Activated CD4-positive, alpha-beta T cell treated with anti-CD3 and anti-CD28 coated beads for 36 hours (primary cell): Measurements from ENCODE around the gene CYB5D1. TPM values are rescaled to one million over a fixed set of nuclear protein-coding genes. Genes with fewer than 3 reads are reported as not detected.
A peak's percentile ranks its signal among the peaks of the same experiment; 100 is the strongest.

Source experiments
- ATAC-seq: fragments of 200-7000 bp; cut with Tn5 transposase; one replicate; pipeline ENCODE4 v1.10.0; 2021; ENCODE audit warnings: mild to moderate bottlenecking, moderate library complexity
- CTCF ChIA-PET: fragments of 350-600 bp; sonication (Branson Sonifier 250); formaldehyde crosslinking; loops from one replicate; lab custom pipeline; 2021; ENCODE audit warnings: antibody characterized with exemption; lab: Charles Lee
- POLR2A ChIA-PET: fragments of 350-600 bp; sonication (Branson Sonifier 250); formaldehyde crosslinking; loops from one replicate; lab custom pipeline; 2021; ENCODE audit warnings: antibody characterized with exemption, inconsistent platforms; lab: Charles Lee
- DNase-seq: peaks from one replicate; pipeline ENCODE4 v3.0.0-alpha.2; 2020
- H3K27ac Mint-ChIP-seq: one replicate; pipeline ENCODE4 v1.8.0; 2021; ENCODE audit warnings: mixed read lengths
- H3K27me3 Mint-ChIP-seq: one replicate; pipeline ENCODE4 v1.8.0; 2021; ENCODE audit warnings: mixed read lengths
- H3K36me3 Mint-ChIP-seq: one replicate; pipeline ENCODE4 v1.8.0; 2021; ENCODE audit warnings: low read depth, mixed read lengths
- H3K4me1 Mint-ChIP-seq: one replicate; pipeline ENCODE4 v1.8.0; 2021; ENCODE audit warnings: mixed read lengths
- H3K4me3 Mint-ChIP-seq: one replicate; pipeline ENCODE4 v1.8.0; 2021; ENCODE audit warnings: mild to moderate bottlenecking, moderate library complexity, mixed read lengths
- H3K9me3 Mint-ChIP-seq: one replicate; pipeline ENCODE4 v1.8.0; 2021; ENCODE audit warnings: low read depth, mixed read lengths
- intact Hi-C, 2 experiments: fragments of 100-400 bp; cut with DNase I in 1 of 2; cut with micrococcal nuclease in 1 of 2; formaldehyde crosslinking; loops; one replicate each; pipeline versions ENCODE4 v1.14.2 to v1.15.1; 2022 to 2024; cut with DNase I, micrococcal nuclease
- total RNA-seq, 2 experiments: library from RNA; stranded (reverse); gene quantifications; one replicate each; pipeline ENCODE4 v1.2.3, GENCODE V29; 2021

Gene CYB5D1
- total RNA-seq, 2 experiments from 2014 or later: 12.5 to 12.6 TPM

- Mint-ChIP-seq H3K4me1 (peaks cover 55% of the 10 kb centered on the region), H3K27ac (peak overlapping the region; percentile 38), H3K9me3 (no peaks in the 10 kb centered on the region), H3K27me3 (no peaks in the 10 kb centered on the region), H3K4me3 (peak overlapping the region; percentile 61), H3K36me3 (peaks cover 53% of the 10 kb centered on the region)
- intact Hi-C loops: loop anchor here (1.0 to 5.0 kb wide), 5 partner anchors 8 to 109 kb away; no protein-coding TSS in a partner anchor
- DNase-seq (no peak), ATAC-seq (peak; percentile 8)
- ChIA-PET CTCF (interaction anchor here (0.5 to 3.3 kb wide), 13 partner anchors 9 to 107 kb away, joined by 3 to 18 read pairs (median 4); partner anchors contain the start of gene RNF227), POLR2A (no interaction called here)
Measured at GRCh38 chr17:7850701-7851437, 6.9 kb upstream of the CYB5D1 start.

GRCh38 chr17:7851438-7852261 lies 6.2 kb upstream of the CYB5D1 start:
- ChIA-PET CTCF (interaction anchor here (0.5 to 3.3 kb wide), 6 partner anchors 10 to 108 kb away, joined by 3 to 18 read pairs (median 7); partner anchors contain the start of gene RNF227), POLR2A (no interaction called here)
- ATAC-seq (peak; percentile 91), DNase-seq (peak; percentile 97)
- Mint-ChIP-seq H3K36me3 (peaks cover 52% of the 10 kb centered on the region), H3K9me3 (no peaks in the 10 kb centered on the region), H3K27me3 (no peaks in the 10 kb centered on the region), H3K4me1 (peaks cover 53% of the 10 kb centered on the region), H3K27ac (peak overlapping the region; percentile 67), H3K4me3 (peak overlapping the region; percentile 61)
- intact Hi-C loops: loop anchor here (1.0 to 5.0 kb wide), 5 partner anchors 8 to 109 kb away; no protein-coding TSS in a partner anchor

DNA sequence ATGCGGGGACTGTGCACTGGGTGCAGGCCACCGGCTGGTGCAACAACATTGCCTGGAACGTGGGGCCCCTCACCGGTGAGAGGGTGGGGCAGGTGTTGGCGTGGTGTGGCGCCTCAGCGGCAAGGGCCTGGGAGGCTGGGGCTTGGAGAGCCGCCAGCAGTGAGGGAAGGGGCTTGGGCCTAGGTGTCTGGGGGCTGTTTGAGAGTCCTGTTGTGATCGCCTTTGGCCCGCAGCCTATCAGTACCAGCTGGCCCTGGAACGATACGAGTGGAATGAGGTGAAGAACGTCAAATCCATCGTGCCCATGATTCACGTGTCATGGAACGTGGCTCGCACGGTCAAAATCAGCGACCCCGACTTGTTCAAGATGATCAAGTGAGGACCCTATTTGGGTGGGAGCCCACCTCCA lies 5.5 kb upstream of the CYB5D1 start:
- no peak for ATAC-seq
- ChIA-PET CTCF (interaction anchor here (2.2 to 3.3 kb wide), 2 partner anchors 10 to 17 kb away, joined by 8 to 18 read pairs; no protein-coding TSS in a partner anchor), POLR2A (no interaction called here)
- H3K27ac Mint-ChIP-seq: peak overlapping the region; percentile 37
- H3K27me3 Mint-ChIP-seq: no peaks in the 10 kb centered on the region
- peak overlapping the region; percentile 61 for H3K4me3 Mint-ChIP-seq
- H3K4me1 Mint-ChIP-seq: peaks cover 49% of the 10 kb centered on the region
- no peaks in the 10 kb centered on the region for H3K9me3 Mint-ChIP-seq
- DNase-seq: no peak
- H3K36me3 Mint-ChIP-seq: peaks cover 47% of the 10 kb centered on the region
- intact Hi-C loops: loop anchor here in 1 of 2 experiments (5.0 kb wide), 1 partner anchor 110 kb away; no protein-coding TSS in a partner anchor

GRCh38 chr17:7852919-7853690 lies 4.7 kb upstream of the CYB5D1 start:
- no peaks in the 10 kb centered on the region for H3K9me3 Mint-ChIP-seq
- ATAC-seq (no peak), DNase-seq (no peak)
- intact Hi-C loops: loop anchor here in 1 of 2 experiments (5.0 kb wide), 1 partner anchor 111 kb away; no protein-coding TSS in a partner anchor
- ChIA-PET CTCF (no interaction called here), POLR2A (no interaction called here)
- peak overlapping the region; percentile 37 for H3K27ac Mint-ChIP-seq
- no peaks in the 10 kb centered on the region for H3K27me3 Mint-ChIP-seq
- H3K4me3 Mint-ChIP-seq: no peak overlapping the region
- H3K36me3 Mint-ChIP-seq: peaks cover 42% of the 10 kb centered on the region
- H3K4me1 Mint-ChIP-seq: peaks cover 46% of the 10 kb centered on the region

- no peak overlapping the region for H3K4me3 Mint-ChIP-seq
- ATAC-seq (no peak), DNase-seq (no peak)
- peaks cover 44% of the 10 kb centered on the region for H3K4me1 Mint-ChIP-seq
- no peaks in the 10 kb centered on the region for H3K9me3 Mint-ChIP-seq
- intact Hi-C loops: loop anchor here in 1 of 2 experiments (5.0 kb wide), 1 partner anchor 111 kb away; no protein-coding TSS in a partner anchor
- ChIA-PET CTCF (no interaction called here), POLR2A (no interaction called here)
- H3K27ac Mint-ChIP-seq: no peak overlapping the region
- H3K36me3 Mint-ChIP-seq: peaks cover 41% of the 10 kb centered on the region
- no peaks in the 10 kb centered on the region for H3K27me3 Mint-ChIP-seq
Measured at GRCh38 chr17:7853691-7854038, 4.1 kb upstream of the CYB5D1 start.

- no peaks in the 10 kb centered on the region for H3K9me3 Mint-ChIP-seq
- no peak overlapping the region for H3K4me3 Mint-ChIP-seq
- no peak overlapping the region for H3K27ac Mint-ChIP-seq
- H3K4me1 Mint-ChIP-seq: peaks cover 44% of the 10 kb centered on the region
- no peaks in the 10 kb centered on the region for H3K27me3 Mint-ChIP-seq
- POLR2A ChIA-PET: no interaction called here
- no peak for ATAC-seq
- intact Hi-C loops: loop anchor here in 1 of 2 experiments (5.0 kb wide), 1 partner anchor 112 kb away; no protein-coding TSS in a partner anchor
- peaks cover 46% of the 10 kb centered on the region for H3K36me3 Mint-ChIP-seq
- no peak for DNase-seq
- CTCF ChIA-PET: no interaction called here
Measured at GRCh38 chr17:7854078-7854777, 3.6 kb upstream of the CYB5D1 start.

DNA sequence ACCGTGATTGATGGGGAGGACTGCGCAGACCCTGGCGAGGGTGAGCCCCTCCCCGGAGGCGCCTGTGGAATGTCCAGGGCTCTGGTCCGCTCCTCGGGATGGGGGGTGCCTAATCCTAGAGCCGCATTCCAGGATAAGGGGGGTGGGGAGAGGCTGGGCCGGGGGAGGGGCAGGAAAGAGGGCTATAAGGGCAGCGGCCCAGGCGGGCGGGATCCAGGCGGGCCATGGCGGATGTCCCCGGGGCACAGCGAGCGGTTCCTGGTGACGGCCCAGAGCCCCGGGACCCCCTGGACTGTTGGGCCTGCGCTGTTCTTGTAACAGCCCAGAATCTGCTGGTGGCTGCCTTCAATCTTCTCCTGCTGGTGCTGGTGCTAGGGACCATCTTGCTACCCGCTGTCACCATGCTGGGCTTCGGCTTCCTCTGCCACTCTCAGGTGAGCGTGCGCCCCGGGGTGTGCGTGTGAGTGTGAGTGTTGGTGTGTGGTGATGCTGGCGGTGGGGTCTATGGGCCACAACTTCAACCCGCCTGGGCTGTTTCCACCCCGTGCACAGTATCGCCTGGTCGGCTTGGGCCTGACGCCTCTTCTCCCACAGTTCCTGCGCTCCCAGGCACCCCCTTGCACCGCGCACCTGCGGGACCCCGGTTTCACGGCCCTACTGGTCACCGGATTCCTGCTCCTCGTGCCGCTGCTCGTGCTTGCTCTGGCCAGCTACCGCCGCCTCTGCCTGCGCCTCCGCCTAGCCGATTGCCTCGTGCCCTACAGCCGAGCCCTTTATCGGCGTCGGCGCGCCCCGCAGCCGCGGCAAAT lies 2.7 kb upstream of the CYB5D1 start, which contains the start of gene TMEM88:
Gene TMEM88, plus strand, starts transcription at position 216 of the 809 bp plus-strand sequence. Its CDS starts 9 bp downstream, at position 225.
- ATAC-seq (no peak), DNase-seq (no peak)
- intact Hi-C loops: loop anchor here in 1 of 2 experiments (5.0 kb wide), 2 partner anchors 113 to 168 kb away; partner anchors contain the start of genes TP53 and WRAP53
- CTCF ChIA-PET: interaction anchor here (0.5 to 2.4 kb wide), 2 partner anchors 20 to 65 kb away, joined by 3 to 20 read pairs; partner anchors contain the start of gene KDM6B
- Mint-ChIP-seq H3K36me3 (peaks cover 49% of the 10 kb centered on the region), H3K4me1 (peaks cover 37% of the 10 kb centered on the region), H3K27ac (peak within 1 kb of the TSS; percentile 29), H3K27me3 (no peaks in the 10 kb centered on the region), H3K4me3 (no peak within 1 kb of the TSS), H3K9me3 (no peaks in the 10 kb centered on the region)
- POLR2A ChIA-PET: interaction anchor here (0.6 to 1.1 kb wide), 2 partner anchors 61 to 326 kb away, joined by 3 to 4 read pairs; partner anchors contain the start of gene RNF227

GRCh38 chr17:7855660-7856010 lies 2.2 kb upstream of the CYB5D1 start:
- H3K36me3 Mint-ChIP-seq: peaks cover 44% of the 10 kb centered on the region
- no peaks in the 10 kb centered on the region for H3K27me3 Mint-ChIP-seq
- peaks cover 31% of the 10 kb centered on the region for H3K4me1 Mint-ChIP-seq
- ChIA-PET CTCF (interaction anchor here (0.5 to 2.4 kb wide), 3 partner anchors 21 to 480 kb away, joined by 3 to 20 read pairs (median 4); partner anchors contain the start of gene KDM6B), POLR2A (interaction anchor here (0.6 to 1.1 kb wide), 2 partner anchors 60 to 326 kb away, joined by 3 to 4 read pairs; partner anchors contain the start of gene RNF227)
- H3K9me3 Mint-ChIP-seq: no peaks in the 10 kb centered on the region
- no peak overlapping the region for H3K4me3 Mint-ChIP-seq
- DNase-seq (no peak), ATAC-seq (no peak)
- no peak overlapping the region for H3K27ac Mint-ChIP-seq
- intact Hi-C loops: loop anchor here in 1 of 2 experiments (5.0 kb wide), 1 partner anchor 168 kb away; the partner anchor contains the start of genes TP53 and WRAP53
